Glutamatergic neuron (in vitro differentiated cells): Measurements from ENCODE around the gene EGLN3. TPM values are rescaled to one million over a fixed set of nuclear protein-coding genes. Genes with fewer than 3 reads are reported as not detected.

ENCODE experiments used
- DNase-seq: peaks from one replicate; pipeline ENCODE4 v3.0.0; 2022
- H3K27ac Mint-ChIP-seq: one replicate; pipeline ENCODE4 v1.8.0; 2020; ENCODE audit warnings: mild to moderate bottlenecking, mixed read lengths, inconsistent platforms; ENCODE audit not compliant: unreplicated experiment
- H3K27me3 Mint-ChIP-seq: one replicate; pipeline ENCODE4 v1.8.0; 2020; ENCODE audit warnings: mild to moderate bottlenecking, moderate library complexity, mixed read lengths, inconsistent platforms; ENCODE audit not compliant: unreplicated experiment
- H3K36me3 Mint-ChIP-seq: one replicate; pipeline ENCODE4 v1.8.0; 2020; ENCODE audit warnings: mild to moderate bottlenecking, mixed read lengths, inconsistent platforms; ENCODE audit not compliant: unreplicated experiment
- H3K4me1 Mint-ChIP-seq: one replicate; pipeline ENCODE4 v1.8.0; 2020; ENCODE audit warnings: mild to moderate bottlenecking, low read depth, mixed read lengths, inconsistent platforms; ENCODE audit not compliant: unreplicated experiment
- H3K4me3 Mint-ChIP-seq: one replicate; pipeline ENCODE4 v1.8.0; 2020; ENCODE audit warnings: mild to moderate bottlenecking, mixed read lengths, inconsistent platforms; ENCODE audit not compliant: unreplicated experiment
- H3K9me3 Mint-ChIP-seq: one replicate; pipeline ENCODE4 v1.8.0; 2020; ENCODE audit warnings: mild to moderate bottlenecking, moderate library complexity, mixed read lengths, inconsistent platforms; ENCODE audit not compliant: unreplicated experiment
- CTCF ChIP-seq: fragments of 200-600 bp; sonication (generic); IDR thresholded peaks from one replicate; pipeline ENCODE4 v1.5.0; 2021; ENCODE audit not compliant: partially characterized antibody, unreplicated experiment
- total RNA-seq: library from RNA; stranded (reverse); fragmentation: NEBNext Ultra II Directional; extraction: Animal tissue kit (Norgen Biotek cat#: 25700); gene quantifications from one replicate; pipeline ENCODE4 v1.2.1, GENCODE V29; 2021; ENCODE audit not compliant: unreplicated experiment

The EGLN3 gene
- total RNA-seq, 1 donor from 2014 or later, result 1.9 TPM

- Mint-ChIP-seq H3K4me3 (no peak overlapping the region), H3K4me1 (peaks cover 2% of the 10 kb centered on the region), H3K27me3 (no peaks in the 10 kb centered on the region), H3K9me3 (no peaks in the 10 kb centered on the region), H3K36me3 (no peaks in the 10 kb centered on the region), H3K27ac (no peak overlapping the region)
- TF ChIP-seq CTCF, result no peak
- DNase-seq, result no peak
These were observed 33.2 kb downstream of the EGLN3 start for GRCh38 chr14:33917661-33918060.

GRCh38 chr14:33916663-33917565 lies 34.0 kb downstream of the EGLN3 start:
- TF ChIP-seq CTCF, result no peak
- Mint-ChIP-seq H3K4me1 (peaks cover 2% of the 10 kb centered on the region), H3K9me3 (no peaks in the 10 kb centered on the region), H3K27me3 (no peaks in the 10 kb centered on the region), H3K36me3 (no peaks in the 10 kb centered on the region), H3K27ac (no peak overlapping the region), H3K4me3 (no peak overlapping the region)
- no peak for DNase-seq

DNA sequence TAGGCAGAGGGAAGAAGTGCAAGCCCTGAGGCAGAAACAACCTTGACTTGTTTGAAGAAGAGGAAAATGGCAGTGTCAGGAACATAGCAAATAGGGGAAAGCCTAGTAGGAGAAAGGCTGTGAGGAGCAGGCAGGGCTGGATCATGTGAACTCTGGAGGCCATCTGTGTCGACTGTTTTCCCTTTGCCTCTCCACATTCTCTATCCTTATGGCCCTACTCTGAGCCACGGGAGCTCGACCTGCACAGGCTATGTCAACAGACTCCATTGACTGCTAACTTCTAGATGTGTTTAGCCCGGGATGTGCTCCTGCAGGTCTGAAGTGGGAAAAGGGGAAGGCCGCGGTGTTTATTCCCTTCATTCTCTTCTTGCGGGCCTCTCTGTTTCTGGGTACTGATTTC lies 35.2 kb downstream of the EGLN3 start:
- Mint-ChIP-seq H3K27ac (no peak overlapping the region), H3K9me3 (no peaks in the 10 kb centered on the region), H3K27me3 (no peaks in the 10 kb centered on the region), H3K36me3 (no peaks in the 10 kb centered on the region), H3K4me1 (peaks cover 2% of the 10 kb centered on the region), H3K4me3 (no peak overlapping the region)
- TF ChIP-seq CTCF, result no peak
- DNase-seq, result no peak

DNA sequence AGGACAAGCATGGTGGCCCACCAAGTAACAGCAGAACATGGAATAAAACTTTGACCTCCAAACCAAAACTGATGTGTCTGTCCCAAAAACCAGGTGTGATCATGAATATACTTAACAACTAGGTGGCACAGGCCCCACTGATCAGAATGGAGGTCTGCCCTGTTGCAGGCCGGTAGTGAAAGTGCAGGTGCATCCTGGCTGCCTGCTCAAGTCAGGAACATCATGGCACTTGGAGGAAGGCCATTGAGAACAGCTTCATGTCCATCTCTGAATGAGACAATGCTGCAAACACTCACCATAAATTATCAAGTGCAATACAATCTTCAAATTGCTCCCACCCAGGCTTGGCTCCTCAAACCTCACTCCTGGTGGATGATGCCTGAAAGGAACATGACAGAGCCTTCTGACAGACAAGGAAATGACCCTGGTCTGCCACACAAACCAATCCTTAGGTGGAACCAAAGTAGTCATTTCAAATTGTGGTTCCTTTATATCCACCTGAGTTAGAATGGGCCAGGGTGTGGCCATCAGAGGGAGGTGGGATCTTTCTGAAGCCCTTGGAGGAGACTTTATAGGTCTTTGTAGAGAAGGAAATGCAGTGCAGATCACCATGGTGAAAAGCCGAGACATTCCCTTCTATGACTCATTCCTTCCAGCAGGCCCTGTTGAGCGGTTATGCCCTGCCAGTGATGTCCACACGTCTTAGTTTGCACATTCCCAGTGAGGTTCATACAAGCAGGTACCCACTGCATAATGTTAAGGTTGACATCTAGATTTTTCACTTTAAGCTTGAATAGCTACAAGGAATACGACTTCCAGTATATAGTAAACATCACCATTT lies 36.0 kb downstream of the EGLN3 start:
- no peak for DNase-seq
- no peak overlapping the region for H3K4me3 Mint-ChIP-seq
- H3K4me1 Mint-ChIP-seq, result peaks cover 2% of the 10 kb centered on the region
- H3K36me3 Mint-ChIP-seq, result no peaks in the 10 kb centered on the region
- TF ChIP-seq CTCF, result no peak
- no peak overlapping the region for H3K27ac Mint-ChIP-seq
- H3K9me3 Mint-ChIP-seq, result no peaks in the 10 kb centered on the region
- no peaks in the 10 kb centered on the region for H3K27me3 Mint-ChIP-seq
